ENCODE data around the gene ZFHX2. TPM values are rescaled to one million over a fixed set of nuclear protein-coding genes. Genes with fewer than 3 reads are reported as not detected.

Gene ZFHX2
- polyA plus RNA-seq, 1 of the 3 experiments (the other 2 are of a cell fraction) = 0.77 TPM

DNA sequence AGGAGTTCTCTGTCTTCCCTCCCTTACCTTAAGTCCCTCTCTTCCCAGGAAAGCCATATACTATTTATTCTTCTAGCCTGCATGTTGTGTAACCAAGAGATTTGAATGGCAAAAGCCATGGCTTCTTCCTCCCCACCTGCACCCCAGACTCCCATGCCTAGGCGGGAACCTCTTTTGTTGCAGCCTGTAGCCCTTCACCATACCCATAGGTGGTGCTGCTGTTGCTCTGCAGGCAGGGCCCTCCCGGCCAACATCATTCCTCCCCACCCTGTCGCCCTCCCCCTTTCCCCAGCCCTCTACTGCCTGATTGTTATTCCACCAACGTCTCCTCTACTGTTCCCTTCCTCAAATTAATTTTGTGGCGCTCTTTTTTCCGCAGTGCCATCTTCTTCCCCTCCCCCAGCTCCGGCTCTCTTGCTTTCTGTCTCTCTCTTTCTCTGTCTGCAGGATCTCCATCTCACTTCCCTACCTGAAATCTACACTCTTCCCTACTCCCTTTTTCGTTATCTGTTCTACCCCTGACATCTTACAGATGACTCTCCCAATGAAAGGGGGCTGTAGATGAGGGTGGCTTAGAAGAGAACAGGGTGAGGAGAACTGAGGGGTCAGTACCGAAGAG lies 68.2 kb downstream of the ZFHX2 start:
- H3K36me3 ChIP-seq (replicated peaks in 1 of 2; ENCODE audit: control insufficient read depth in 1 of 2, insufficient read depth in 2 of 2, low read length in 1 of 2) = peaks cover 39 to 51% of the 10 kb centered on the region in 2 experiments
- WGBS (ENCODE audit: low lambda C conversion rate) = 49% methylated on average over 9 of the region's 9 CpGs
- peak; percentile 81 for DNase-seq
- CTCF ChIA-PET = interaction anchor here (0.7 to 26.4 kb wide), 17 partner anchors 8 to 156 kb away, joined by 3 to 785 read pairs (median 11); partner anchors contain the start of genes AP1G2 and THTPA
- H3K9me3 ChIP-seq = no peaks in the 10 kb centered on the region
- peaks cover 3% of the 10 kb centered on the region for H3F3A ChIP-seq (replicated peaks; ENCODE audit: insufficient read depth)
- H3K9me2 ChIP-seq = no peaks in the 10 kb centered on the region
- peak overlapping the region in 1 of 2 experiments; percentile 32; a peak in 1 of 4 replicates for H3K4me3 ChIP-seq (ENCODE audit: low read depth in 2 of 2, low read length in 1 of 2)
- TF ChIP-seq CHD2 (IDR thresholded peaks at IDR 0.05; ENCODE audit: low read length, partially characterized antibody) (no peak), RAD21 (IDR thresholded peaks at IDR 0.05; ENCODE audit: low read length) (peak; percentile 86), TAF1 (IDR thresholded peaks at IDR 0.05; ENCODE audit: borderline replicate concordance, low read depth, low read length) (no peak), TCF12 (IDR thresholded peaks at IDR 0.05) (no peak), RFX5 (IDR thresholded peaks at IDR 0.05; ENCODE audit: low read length) (no peak), FOSL2 (IDR thresholded peaks at IDR 0.05; ENCODE audit: borderline replicate concordance, low read depth) (no peak), SMC3 (IDR thresholded peaks at IDR 0.05; ENCODE audit: low read depth, low read length) (peak; percentile 69)
- TF ChIP-seq, protein P1, sequence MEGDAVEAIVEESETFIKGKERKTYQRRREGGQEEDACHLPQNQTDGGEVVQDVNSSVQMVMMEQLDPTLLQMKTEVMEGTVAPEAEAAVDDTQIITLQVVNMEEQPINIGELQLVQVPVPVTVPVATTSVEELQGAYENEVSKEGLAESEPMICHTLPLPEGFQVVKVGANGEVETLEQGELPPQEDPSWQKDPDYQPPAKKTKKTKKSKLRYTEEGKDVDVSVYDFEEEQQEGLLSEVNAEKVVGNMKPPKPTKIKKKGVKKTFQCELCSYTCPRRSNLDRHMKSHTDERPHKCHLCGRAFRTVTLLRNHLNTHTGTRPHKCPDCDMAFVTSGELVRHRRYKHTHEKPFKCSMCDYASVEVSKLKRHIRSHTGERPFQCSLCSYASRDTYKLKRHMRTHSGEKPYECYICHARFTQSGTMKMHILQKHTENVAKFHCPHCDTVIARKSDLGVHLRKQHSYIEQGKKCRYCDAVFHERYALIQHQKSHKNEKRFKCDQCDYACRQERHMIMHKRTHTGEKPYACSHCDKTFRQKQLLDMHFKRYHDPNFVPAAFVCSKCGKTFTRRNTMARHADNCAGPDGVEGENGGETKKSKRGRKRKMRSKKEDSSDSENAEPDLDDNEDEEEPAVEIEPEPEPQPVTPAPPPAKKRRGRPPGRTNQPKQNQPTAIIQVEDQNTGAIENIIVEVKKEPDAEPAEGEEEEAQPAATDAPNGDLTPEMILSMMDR (IDR thresholded peaks at IDR 0.05) = peak; percentile 53
- H4K20me1 ChIP-seq (ENCODE audit: insufficient read depth) = 0 out of 2 replicates have a peak, but pooled peaks cover 4% of the 10 kb centered on the region
- no peaks in the 10 kb centered on the region for H3K4me1 ChIP-seq (ENCODE audit: control insufficient read depth in 1 of 2, insufficient read depth in 2 of 2, low read depth in 1 of 2, low read length in 1 of 2)
- POLR2A ChIA-PET = no interaction called here
- no peaks in the 10 kb centered on the region for H3K27me3 ChIP-seq (ENCODE audit: insufficient read depth)
- no peak overlapping the region for H3K9ac ChIP-seq
- H3K4me2 ChIP-seq = no peak overlapping the region
- no peak overlapping the region for H2AFZ ChIP-seq (ENCODE audit: low read depth)
- H3K79me2 ChIP-seq (ENCODE audit: insufficient read depth) = peaks cover 6% of the 10 kb centered on the region; the same call in 1 of the 2 replicates
- H3K27ac ChIP-seq (ENCODE audit: low read depth in 2 of 2, low read length in 1 of 2) = no peak overlapping the region

DNA sequence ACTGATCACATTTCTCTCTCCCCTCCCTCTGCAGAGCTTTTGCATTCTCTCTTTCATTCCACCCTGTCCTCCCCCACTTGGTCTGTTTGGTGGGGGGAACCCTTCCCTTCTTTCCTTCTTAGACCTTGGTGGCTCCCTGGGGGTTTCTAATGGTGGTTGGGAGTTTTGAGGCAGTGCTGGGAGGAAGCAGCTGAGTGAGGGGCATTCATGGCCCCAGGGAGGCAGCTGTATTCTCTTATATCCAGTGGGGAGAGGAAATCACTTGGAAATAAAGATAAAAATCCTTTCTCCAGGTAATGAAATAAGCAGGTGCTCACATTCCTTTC lies 68.8 kb downstream of the ZFHX2 start:
- Histone ChIP-seq H3K9ac (no peak overlapping the region), H3K36me3 (replicated peaks in 1 of 2; ENCODE audit: control insufficient read depth in 1 of 2, insufficient read depth in 2 of 2, low read length in 1 of 2) (peaks cover 39 to 51% of the 10 kb centered on the region in 2 experiments), H3K27ac (ENCODE audit: low read depth in 2 of 2, low read length in 1 of 2) (no peak overlapping the region), H3K4me1 (ENCODE audit: control insufficient read depth in 1 of 2, insufficient read depth in 2 of 2, low read depth in 1 of 2, low read length in 1 of 2) (no peaks in the 10 kb centered on the region), H3K4me2 (no peak overlapping the region), H4K20me1 (ENCODE audit: insufficient read depth) (0 out of 2 replicates have a peak, but pooled peaks cover 4% of the 10 kb centered on the region), H2AFZ (ENCODE audit: low read depth) (no peak overlapping the region), H3K9me2 (no peaks in the 10 kb centered on the region), H3K27me3 (ENCODE audit: insufficient read depth) (no peaks in the 10 kb centered on the region), H3F3A (replicated peaks; ENCODE audit: insufficient read depth) (peaks cover 8% of the 10 kb centered on the region), H3K79me2 (ENCODE audit: insufficient read depth) (peaks cover 6% of the 10 kb centered on the region; the same call in 1 of the 2 replicates), H3K4me3 (ENCODE audit: low read depth in 2 of 2, low read length in 1 of 2) (no peak overlapping the region), H3K9me3 (no peaks in the 10 kb centered on the region)
- POLR2A ChIA-PET = interaction anchor here (0.9 to 1.4 kb wide), 2 partner anchors 74 to 78 kb away, joined by 3 to 4 read pairs; no protein-coding TSS in a partner anchor
- DNase-seq = no peak
- CTCF ChIA-PET = interaction anchor here (0.7 to 26.4 kb wide), 16 partner anchors 8 to 150 kb away, joined by 3 to 785 read pairs (median 6); partner anchors contain the start of genes AP1G2 and THTPA
- TF ChIP-seq, protein P2, sequence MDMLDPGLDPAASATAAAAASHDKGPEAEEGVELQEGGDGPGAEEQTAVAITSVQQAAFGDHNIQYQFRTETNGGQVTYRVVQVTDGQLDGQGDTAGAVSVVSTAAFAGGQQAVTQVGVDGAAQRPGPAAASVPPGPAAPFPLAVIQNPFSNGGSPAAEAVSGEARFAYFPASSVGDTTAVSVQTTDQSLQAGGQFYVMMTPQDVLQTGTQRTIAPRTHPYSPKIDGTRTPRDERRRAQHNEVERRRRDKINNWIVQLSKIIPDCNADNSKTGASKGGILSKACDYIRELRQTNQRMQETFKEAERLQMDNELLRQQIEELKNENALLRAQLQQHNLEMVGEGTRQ (IDR thresholded peaks at IDR 0.05; ENCODE audit: borderline replicate concordance, low read depth, low read length) = no peak
- TF ChIP-seq, protein P3, sequence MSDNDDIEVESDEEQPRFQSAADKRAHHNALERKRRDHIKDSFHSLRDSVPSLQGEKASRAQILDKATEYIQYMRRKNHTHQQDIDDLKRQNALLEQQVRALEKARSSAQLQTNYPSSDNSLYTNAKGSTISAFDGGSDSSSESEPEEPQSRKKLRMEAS (IDR thresholded peaks at IDR 0.05; ENCODE audit: low read depth) = no peak
- TF ChIP-seq MEF2A (IDR thresholded peaks at IDR 0.05; ENCODE audit: borderline replicate concordance, low read depth) = no peak
- TF ChIP-seq, protein P4, sequence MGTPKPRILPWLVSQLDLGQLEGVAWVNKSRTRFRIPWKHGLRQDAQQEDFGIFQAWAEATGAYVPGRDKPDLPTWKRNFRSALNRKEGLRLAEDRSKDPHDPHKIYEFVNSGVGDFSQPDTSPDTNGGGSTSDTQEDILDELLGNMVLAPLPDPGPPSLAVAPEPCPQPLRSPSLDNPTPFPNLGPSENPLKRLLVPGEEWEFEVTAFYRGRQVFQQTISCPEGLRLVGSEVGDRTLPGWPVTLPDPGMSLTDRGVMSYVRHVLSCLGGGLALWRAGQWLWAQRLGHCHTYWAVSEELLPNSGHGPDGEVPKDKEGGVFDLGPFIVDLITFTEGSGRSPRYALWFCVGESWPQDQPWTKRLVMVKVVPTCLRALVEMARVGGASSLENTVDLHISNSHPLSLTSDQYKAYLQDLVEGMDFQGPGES (IDR thresholded peaks at IDR 0.05; ENCODE audit: low read depth, low read length) = no peak
- no peak for TF ChIP-seq EP300 (IDR thresholded peaks at IDR 0.05; ENCODE audit: borderline replicate concordance in 1 of 2, low read depth in 1 of 2, low read length in 1 of 2)
- TF ChIP-seq YY1 (IDR thresholded peaks at IDR 0.05; ENCODE audit: low read depth) = no peak
- TF ChIP-seq TEAD4 (IDR thresholded peaks at IDR 0.05; ENCODE audit: borderline replicate concordance, insufficient read depth) = no peak
- TF ChIP-seq FOXM1 (IDR thresholded peaks at IDR 0.05; ENCODE audit: low read depth) = no peak
- TF ChIP-seq, protein P5, sequence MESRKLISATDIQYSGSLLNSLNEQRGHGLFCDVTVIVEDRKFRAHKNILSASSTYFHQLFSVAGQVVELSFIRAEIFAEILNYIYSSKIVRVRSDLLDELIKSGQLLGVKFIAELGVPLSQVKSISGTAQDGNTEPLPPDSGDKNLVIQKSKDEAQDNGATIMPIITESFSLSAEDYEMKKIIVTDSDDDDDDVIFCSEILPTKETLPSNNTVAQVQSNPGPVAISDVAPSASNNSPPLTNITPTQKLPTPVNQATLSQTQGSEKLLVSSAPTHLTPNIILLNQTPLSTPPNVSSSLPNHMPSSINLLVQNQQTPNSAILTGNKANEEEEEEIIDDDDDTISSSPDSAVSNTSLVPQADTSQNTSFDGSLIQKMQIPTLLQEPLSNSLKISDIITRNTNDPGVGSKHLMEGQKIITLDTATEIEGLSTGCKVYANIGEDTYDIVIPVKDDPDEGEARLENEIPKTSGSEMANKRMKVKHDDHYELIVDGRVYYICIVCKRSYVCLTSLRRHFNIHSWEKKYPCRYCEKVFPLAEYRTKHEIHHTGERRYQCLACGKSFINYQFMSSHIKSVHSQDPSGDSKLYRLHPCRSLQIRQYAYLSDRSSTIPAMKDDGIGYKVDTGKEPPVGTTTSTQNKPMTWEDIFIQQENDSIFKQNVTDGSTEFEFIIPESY (IDR thresholded peaks at IDR 0.05; ENCODE audit: borderline replicate concordance, low read depth) = no peak
- TF ChIP-seq GABPA (IDR thresholded peaks at IDR 0.05; ENCODE audit: low read depth) = no peak
- no peak for TF ChIP-seq GATA2 (CRISPR knock-in tag; IDR thresholded peaks at IDR 0.05)
- TF ChIP-seq RCOR1 (IDR thresholded peaks at IDR 0.05; ENCODE audit: low read length) = no peak

All from SK-N-SH (cell line).